ENCODE data around the gene CENPS.

CENPS gene

GRCh38 chr1:10429868-10430215 lies 391 bp upstream of the CENPS start:
- ChIA-PET CTCF (interaction anchor here (1.0 to 3.3 kb wide), 8 partner anchors 22 to 273 kb away, joined by 3 to 32 read pairs (median 4); no protein-coding TSS in a partner anchor), POLR2A (interaction anchor here (0.6 to 3.4 kb wide), 6 partner anchors 16 to 220 kb away, joined by 3 to 26 read pairs (median 4); partner anchors contain the start of genes DFFA, KIF1B and PGD)
- no peak for DNase-seq (ENCODE audit: extremely low spot score)
- no peak for TF ChIP-seq SUZ12 (IDR thresholded peaks at IDR 0.05)
- TF ChIP-seq ARNT (IDR thresholded peaks at IDR 0.05): no peak
- no peak for TF ChIP-seq LEF1 (IDR thresholded peaks at IDR 0.05; ENCODE audit: borderline replicate concordance)
- TF ChIP-seq CTBP1 (IDR thresholded peaks at IDR 0.05; ENCODE audit: borderline replicate concordance): no peak
- no peak for TF ChIP-seq BHLHE40 (IDR thresholded peaks at IDR 0.05; ENCODE audit: borderline replicate concordance)
- no peak for TF ChIP-seq FOXM1 (IDR thresholded peaks at IDR 0.05; ENCODE audit: borderline replicate concordance)
- no peak for TF ChIP-seq HDGF (IDR thresholded peaks at IDR 0.05; ENCODE audit: borderline replicate concordance)
- no peak for TF ChIP-seq FOXA1 (IDR thresholded peaks at IDR 0.05)

- TF ChIP-seq L3MBTL2 (conservative IDR thresholded peaks at IDR 0.05) (no peak), ARNT (IDR thresholded peaks at IDR 0.05) (no peak), SUZ12 (IDR thresholded peaks at IDR 0.05) (no peak), BHLHE40 (IDR thresholded peaks at IDR 0.05; ENCODE audit: borderline replicate concordance) (no peak), ZNF384 (IDR thresholded peaks at IDR 0.05) (no peak), LEF1 (IDR thresholded peaks at IDR 0.05; ENCODE audit: borderline replicate concordance) (no peak), NFRKB (IDR thresholded peaks at IDR 0.05) (no peak), FOXM1 (IDR thresholded peaks at IDR 0.05; ENCODE audit: borderline replicate concordance) (no peak), CTBP1 (IDR thresholded peaks at IDR 0.05; ENCODE audit: borderline replicate concordance) (no peak), HDGF (IDR thresholded peaks at IDR 0.05; ENCODE audit: borderline replicate concordance) (no peak), ELF4 (IDR thresholded peaks at IDR 0.05) (no peak), FOXK2 (IDR thresholded peaks at IDR 0.05) (no peak)
- CTCF ChIA-PET: interaction anchor here (0.6 to 3.3 kb wide), 7 partner anchors 29 to 162 kb away, joined by 3 to 32 read pairs (median 3); partner anchors contain the start of gene DFFA
- POLR2A ChIA-PET: interaction anchor here (0.6 to 3.4 kb wide), 6 partner anchors 9 to 462 kb away, joined by 3 to 26 read pairs (median 3); partner anchors contain the start of gene PGD
- peak; percentile 22 for DNase-seq (ENCODE audit: extremely low spot score)
Observed at GRCh38 chr1:10431070-10431730, 967 bp downstream of the CENPS start.

DNA sequence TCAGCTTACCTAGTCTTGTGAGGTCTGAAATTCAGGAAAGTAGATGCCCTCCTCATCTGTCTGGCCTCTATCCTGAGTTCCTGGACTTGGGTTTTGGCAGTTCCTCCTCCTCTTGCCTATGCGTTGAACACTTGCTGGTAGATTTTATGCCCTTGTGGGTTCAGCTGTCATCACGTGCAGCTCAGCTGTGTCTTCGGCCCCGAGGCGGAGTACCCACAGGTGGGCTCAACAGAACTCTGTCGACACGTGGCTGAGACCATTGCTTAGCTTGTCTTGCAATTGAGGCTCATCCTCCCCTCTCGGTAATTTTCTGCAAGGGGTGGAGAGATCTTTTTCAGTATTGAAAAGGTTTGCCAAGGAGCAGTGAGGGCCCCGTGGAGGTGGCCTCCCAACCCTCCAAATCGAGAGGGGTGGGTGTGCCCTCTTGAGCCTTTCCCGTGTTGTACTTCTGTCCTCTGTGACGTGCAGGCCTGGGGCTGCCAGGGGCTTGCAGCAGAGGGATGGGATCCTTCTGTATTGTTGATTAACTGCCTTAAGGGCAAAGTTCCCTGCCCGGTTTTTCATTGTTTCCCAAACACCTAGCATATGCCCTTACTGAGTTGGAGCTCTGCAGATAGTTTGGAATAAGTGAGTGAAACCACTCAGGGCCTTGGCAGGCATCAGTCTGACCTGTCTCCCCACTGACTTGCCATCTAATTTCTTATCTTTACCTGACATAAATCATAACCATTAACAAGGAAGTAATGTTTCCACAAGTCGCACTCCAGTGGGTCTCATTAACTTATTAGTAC lies 2.9 kb downstream of the CENPS start:
- no peak for TF ChIP-seq FOXK2 (IDR thresholded peaks at IDR 0.05)
- no peak for TF ChIP-seq ELF4 (IDR thresholded peaks at IDR 0.05)
- TF ChIP-seq HDGF (IDR thresholded peaks at IDR 0.05; ENCODE audit: borderline replicate concordance): no peak
- no peak for TF ChIP-seq LEF1 (IDR thresholded peaks at IDR 0.05; ENCODE audit: borderline replicate concordance)
- TF ChIP-seq L3MBTL2 (conservative IDR thresholded peaks at IDR 0.05): no peak
- no peak for TF ChIP-seq TARDBP (IDR thresholded peaks at IDR 0.05)
- TF ChIP-seq FOXM1 (IDR thresholded peaks at IDR 0.05; ENCODE audit: borderline replicate concordance): no peak
- TF ChIP-seq, protein P1, sequence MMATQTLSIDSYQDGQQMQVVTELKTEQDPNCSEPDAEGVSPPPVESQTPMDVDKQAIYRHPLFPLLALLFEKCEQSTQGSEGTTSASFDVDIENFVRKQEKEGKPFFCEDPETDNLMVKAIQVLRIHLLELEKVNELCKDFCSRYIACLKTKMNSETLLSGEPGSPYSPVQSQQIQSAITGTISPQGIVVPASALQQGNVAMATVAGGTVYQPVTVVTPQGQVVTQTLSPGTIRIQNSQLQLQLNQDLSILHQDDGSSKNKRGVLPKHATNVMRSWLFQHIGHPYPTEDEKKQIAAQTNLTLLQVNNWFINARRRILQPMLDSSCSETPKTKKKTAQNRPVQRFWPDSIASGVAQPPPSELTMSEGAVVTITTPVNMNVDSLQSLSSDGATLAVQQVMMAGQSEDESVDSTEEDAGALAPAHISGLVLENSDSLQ (IDR thresholded peaks at IDR 0.05): no peak; the same call in 1 of the 2 replicates
- TF ChIP-seq BHLHE40 (IDR thresholded peaks at IDR 0.05; ENCODE audit: borderline replicate concordance): no peak
- TF ChIP-seq NFRKB (IDR thresholded peaks at IDR 0.05): no peak
- TF ChIP-seq ZNF384 (IDR thresholded peaks at IDR 0.05): no peak
- TF ChIP-seq CTBP1 (IDR thresholded peaks at IDR 0.05; ENCODE audit: borderline replicate concordance): no peak
- TF ChIP-seq FOXA1 (IDR thresholded peaks at IDR 0.05): no peak
- no peak for TF ChIP-seq ARNT (IDR thresholded peaks at IDR 0.05)
- no peak for TF ChIP-seq SUZ12 (IDR thresholded peaks at IDR 0.05)
- no peak for TF ChIP-seq SP1 (IDR thresholded peaks at IDR 0.05)
- CTCF ChIA-PET: interaction anchor here (2.6 kb wide), 1 partner anchor 61 kb away, joined by 9 read pairs; no protein-coding TSS in a partner anchor

DNA sequence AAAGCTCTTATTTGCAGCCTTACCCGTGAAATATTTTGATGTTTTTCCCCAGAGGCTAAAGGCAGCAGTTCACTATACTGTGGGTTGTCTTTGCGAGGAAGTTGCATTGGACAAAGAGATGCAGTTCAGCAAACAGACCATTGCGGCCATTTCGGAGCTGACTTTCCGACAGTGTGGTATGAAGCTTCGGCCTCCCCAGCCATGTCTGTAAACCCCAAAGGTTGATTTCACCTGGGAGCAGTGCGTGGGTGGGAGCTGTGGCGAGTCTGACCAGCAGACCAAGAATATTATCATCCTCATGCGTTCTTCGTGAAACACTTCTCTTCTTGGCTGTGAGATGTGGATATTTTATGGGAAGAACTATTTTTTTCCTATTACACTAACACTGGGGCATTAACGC lies 3.6 kb downstream of the CENPS start:
- no peak for DNase-seq (ENCODE audit: extremely low spot score)
- ChIA-PET CTCF (interaction anchor here (2.6 kb wide), 1 partner anchor 61 kb away, joined by 9 read pairs; no protein-coding TSS in a partner anchor), POLR2A (no interaction called here)
- TF ChIP-seq FOXM1 (IDR thresholded peaks at IDR 0.05; ENCODE audit: borderline replicate concordance): no peak
- TF ChIP-seq, protein P1 (IDR thresholded peaks at IDR 0.05): no peak
- no peak for TF ChIP-seq BHLHE40 (IDR thresholded peaks at IDR 0.05; ENCODE audit: borderline replicate concordance)
- no peak for TF ChIP-seq SUZ12 (IDR thresholded peaks at IDR 0.05)
- TF ChIP-seq FOXA1 (IDR thresholded peaks at IDR 0.05): no peak
- TF ChIP-seq NFRKB (IDR thresholded peaks at IDR 0.05): no peak
- no peak for TF ChIP-seq TARDBP (IDR thresholded peaks at IDR 0.05)
- TF ChIP-seq HDGF (IDR thresholded peaks at IDR 0.05; ENCODE audit: borderline replicate concordance): no peak
- TF ChIP-seq ARNT (IDR thresholded peaks at IDR 0.05): no peak
- no peak for TF ChIP-seq CTBP1 (IDR thresholded peaks at IDR 0.05; ENCODE audit: borderline replicate concordance)
- no peak for TF ChIP-seq SP1 (IDR thresholded peaks at IDR 0.05)
- TF ChIP-seq ZNF384 (IDR thresholded peaks at IDR 0.05): no peak
- no peak for TF ChIP-seq FOXK2 (IDR thresholded peaks at IDR 0.05)
- TF ChIP-seq ELF4 (IDR thresholded peaks at IDR 0.05): no peak
- TF ChIP-seq LEF1 (IDR thresholded peaks at IDR 0.05; ENCODE audit: borderline replicate concordance): no peak
- TF ChIP-seq L3MBTL2 (conservative IDR thresholded peaks at IDR 0.05): no peak

More for the DNA sequence above, 2.9 kb downstream of the CENPS start:
- POLR2A ChIA-PET: interaction anchor here (1.0 kb wide), 1 partner anchor 58 kb away, joined by 3 read pairs; no protein-coding TSS in a partner anchor
- DNase-seq (ENCODE audit: extremely low spot score): no peak

DNA sequence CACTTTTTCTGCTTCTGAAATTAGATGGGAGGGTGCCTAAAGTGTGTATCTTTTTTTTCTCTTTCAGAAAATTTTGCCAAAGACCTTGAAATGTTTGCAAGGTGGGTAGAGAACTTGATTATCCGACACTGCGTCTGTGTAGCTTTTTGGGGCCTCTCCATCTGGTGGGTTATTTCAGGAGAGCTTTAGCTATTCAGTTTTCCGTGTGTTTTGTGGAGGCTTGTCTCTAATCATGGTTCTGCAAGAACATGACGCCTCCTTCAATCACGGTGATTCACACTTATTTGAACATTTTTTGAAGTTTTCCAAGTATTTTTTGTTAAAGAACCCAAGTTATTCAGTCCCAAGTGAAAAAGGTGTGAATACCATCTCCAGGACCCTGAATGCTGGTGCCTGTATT lies 4.4 kb downstream of the CENPS start:
- ChIA-PET CTCF (interaction anchor here (2.6 kb wide), 1 partner anchor 60 kb away, joined by 9 read pairs; no protein-coding TSS in a partner anchor), POLR2A (no interaction called here)
- DNase-seq (ENCODE audit: extremely low spot score): no peak
- TF ChIP-seq L3MBTL2 (conservative IDR thresholded peaks at IDR 0.05) (no peak), ZNF384 (IDR thresholded peaks at IDR 0.05) (no peak), ARNT (IDR thresholded peaks at IDR 0.05) (no peak), NFRKB (IDR thresholded peaks at IDR 0.05) (no peak), FOXA1 (IDR thresholded peaks at IDR 0.05) (no peak), FOXK2 (IDR thresholded peaks at IDR 0.05) (no peak), SP1 (IDR thresholded peaks at IDR 0.05) (no peak), ELF4 (IDR thresholded peaks at IDR 0.05) (no peak), SUZ12 (IDR thresholded peaks at IDR 0.05) (no peak)
